ENCODE measurements around the gene ACCSL.

ACCSL gene

DNA sequence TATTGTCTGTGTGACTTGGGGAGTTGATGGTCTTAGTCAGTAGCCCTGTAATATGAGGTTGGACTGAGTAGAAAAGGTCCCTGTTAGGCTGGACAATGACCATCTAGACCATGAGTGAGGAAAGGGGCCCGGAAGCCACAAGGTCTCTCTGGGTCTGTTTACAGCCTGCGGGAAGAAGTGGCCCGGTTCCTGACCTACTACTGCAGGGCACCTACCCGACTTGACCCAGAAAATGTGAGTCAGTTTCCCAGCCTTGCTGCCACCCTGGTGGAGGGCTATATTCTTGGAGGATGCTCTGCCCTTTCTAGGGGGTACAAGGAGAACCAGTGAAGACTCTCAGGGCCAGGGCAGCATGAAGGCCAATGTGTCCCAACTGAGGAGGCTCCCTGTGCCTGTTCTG is 3.4 kb downstream of the ACCSL start:
- DNase-seq, result no peak
- no peak for TF ChIP-seq POLR2A (IDR thresholded peaks at IDR 0.05; ENCODE audit: low read length)
- TF ChIP-seq GATA1 (IDR thresholded peaks at IDR 0.05; ENCODE audit: low read depth, low read length), result no peak

DNA sequence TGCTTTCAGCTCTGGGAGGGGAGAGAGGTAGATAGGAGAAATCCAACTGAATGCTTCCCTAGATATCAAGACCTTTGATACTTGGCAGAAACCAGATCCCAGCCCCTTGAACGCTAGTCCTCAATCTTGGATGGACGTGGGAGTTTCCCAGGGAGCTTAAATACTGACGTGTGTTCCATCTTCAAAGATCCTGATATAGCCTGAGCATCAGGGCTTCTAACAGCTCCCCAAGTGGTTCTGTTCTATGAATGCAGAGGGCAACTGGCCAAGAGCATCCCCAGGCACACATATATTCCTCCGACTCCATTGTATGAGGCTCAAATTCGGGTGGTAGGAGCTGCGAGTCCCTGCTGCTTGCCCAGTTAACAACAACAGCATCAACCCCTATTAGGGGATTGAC is 9.6 kb downstream of the ACCSL start:
- no peak for TF ChIP-seq GATA1 (IDR thresholded peaks at IDR 0.05; ENCODE audit: low read depth, low read length)
- no peak for TF ChIP-seq POLR2A (IDR thresholded peaks at IDR 0.05; ENCODE audit: low read length)
- no peak for DNase-seq

DNA sequence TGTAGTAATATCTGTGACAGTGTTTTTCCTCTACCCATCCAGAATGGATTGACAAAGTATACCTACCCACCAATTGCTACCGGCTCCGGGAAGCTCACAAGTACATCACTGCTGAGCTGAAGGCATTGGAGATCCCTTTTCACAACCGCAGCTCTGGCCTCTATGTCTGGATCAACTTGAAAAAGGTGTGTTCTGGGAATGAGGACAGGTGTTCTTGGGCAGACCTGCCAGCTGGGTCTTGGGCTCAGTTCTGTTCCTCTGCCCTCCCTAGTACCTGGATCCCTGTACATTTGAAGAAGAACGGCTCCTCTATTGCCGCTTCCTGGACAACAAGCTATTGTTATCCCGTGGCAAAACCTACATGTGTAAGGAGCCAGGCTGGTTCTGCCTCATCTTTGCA is 10.5 kb downstream of the ACCSL start:
- no peak for DNase-seq
- no peak for TF ChIP-seq GATA1 (IDR thresholded peaks at IDR 0.05; ENCODE audit: low read depth, low read length)
- TF ChIP-seq POLR2A (IDR thresholded peaks at IDR 0.05; ENCODE audit: low read length), result no peak

DNA sequence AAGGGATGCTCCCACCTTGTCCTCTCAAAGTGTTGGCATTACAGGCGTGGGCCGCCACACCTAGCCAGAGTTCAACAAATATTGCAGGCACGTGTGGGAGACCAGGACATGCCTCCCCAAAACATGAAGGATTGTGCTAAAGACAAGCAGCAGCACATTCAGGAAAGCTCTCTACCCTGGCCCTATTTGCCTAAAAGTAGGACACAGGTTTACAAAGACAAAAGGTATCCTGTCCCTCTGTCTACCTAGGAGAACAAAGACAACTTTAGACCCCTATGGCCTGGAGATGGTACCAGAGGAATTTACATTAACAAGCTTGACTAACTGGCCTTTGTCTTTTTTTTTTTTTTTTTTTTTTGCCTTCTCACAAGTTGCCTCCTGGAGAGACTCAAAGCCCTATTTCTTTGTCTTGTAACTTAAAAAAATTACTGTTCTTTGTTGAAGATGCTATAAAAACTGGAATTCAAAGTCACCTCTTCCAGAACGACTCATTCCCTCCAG is 17.4 kb downstream of the ACCSL start:
- TF ChIP-seq POLR2A (IDR thresholded peaks at IDR 0.05; ENCODE audit: low read length), result no peak
- TF ChIP-seq GATA1 (IDR thresholded peaks at IDR 0.05; ENCODE audit: low read depth, low read length), result no peak
- no peak for DNase-seq

DNA sequence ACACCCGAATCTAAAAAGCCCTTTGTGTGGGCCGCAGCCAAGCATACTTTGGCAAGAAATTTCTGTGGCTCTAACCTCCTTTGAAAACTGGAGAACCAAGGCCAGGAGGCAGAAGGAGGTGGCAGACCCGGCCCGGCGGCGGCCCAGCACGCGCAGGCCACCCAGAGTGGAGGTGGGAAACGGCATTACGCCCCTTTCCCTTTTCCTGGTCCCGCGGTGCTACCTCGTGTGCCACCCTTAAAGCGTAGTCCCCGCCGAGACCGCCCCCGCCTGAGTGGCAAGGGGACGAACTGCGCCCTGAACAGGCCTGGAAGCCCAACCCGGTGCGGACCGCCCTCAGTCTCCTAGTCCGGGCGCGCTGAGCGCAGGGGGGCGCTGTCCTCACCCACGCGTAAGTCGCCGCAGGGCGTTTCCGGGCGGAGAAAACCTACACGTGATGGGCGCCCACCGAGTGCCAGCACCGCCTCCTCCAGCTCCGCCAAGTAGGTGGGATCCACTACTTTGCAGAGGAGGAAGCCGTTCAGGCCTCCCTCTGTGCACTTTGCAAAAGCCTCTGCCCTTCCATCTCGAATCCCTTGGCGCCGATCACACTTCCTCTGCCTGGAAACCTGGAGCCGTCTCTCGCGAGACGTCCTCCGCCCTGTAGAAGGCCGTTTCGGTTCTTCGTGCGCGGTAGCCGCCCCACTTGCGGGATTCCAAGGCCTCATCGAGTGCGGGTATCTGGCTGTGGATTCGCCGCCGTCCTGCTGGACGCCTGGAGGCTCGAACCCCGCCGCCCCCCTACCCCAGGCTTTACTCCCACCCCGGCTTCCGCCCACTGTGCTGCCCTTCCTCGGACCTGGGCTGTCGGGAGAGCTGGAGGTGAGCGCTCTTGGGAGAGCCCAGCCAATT is 18.3 kb downstream of the ACCSL start, which contains the start of gene ACCS:
Gene ACCS, plus strand, starts transcription at position 430 of the 891 bp plus-strand sequence. CDS start 1,358 bp downstream, outside the sequence.
- DNase-seq, result peak; percentile 93 to 95
- TF ChIP-seq POLR2A (IDR thresholded peaks at IDR 0.05; ENCODE audit: low read length) (peak; percentile 86), GATA1 (IDR thresholded peaks at IDR 0.05; ENCODE audit: low read depth, low read length) (no peak)

DNA sequence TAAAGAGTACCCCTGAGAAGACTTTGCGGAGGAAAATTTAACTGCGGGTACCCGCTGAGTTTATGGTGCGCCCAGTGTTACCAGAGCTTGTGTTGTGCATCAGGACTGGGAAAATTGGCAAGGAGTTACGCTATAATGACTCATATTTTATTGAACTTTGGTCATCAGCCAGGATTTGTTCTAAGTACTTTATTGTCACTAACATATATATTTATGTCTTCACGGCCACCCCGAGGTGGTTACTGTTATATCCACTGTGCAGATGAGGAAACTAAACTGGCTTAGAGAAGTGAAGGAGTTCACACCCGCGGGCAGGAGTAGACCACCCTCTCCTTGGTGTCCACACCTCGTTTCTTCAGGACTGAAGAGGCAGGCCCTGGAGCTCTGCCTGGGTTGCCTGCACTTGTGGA is 19.0 kb downstream of the ACCSL start:
- DNase-seq, result peak; percentile 49 to 51
- TF ChIP-seq POLR2A (IDR thresholded peaks at IDR 0.05; ENCODE audit: low read length) (no peak), GATA1 (IDR thresholded peaks at IDR 0.05; ENCODE audit: low read depth, low read length) (no peak)

DNA sequence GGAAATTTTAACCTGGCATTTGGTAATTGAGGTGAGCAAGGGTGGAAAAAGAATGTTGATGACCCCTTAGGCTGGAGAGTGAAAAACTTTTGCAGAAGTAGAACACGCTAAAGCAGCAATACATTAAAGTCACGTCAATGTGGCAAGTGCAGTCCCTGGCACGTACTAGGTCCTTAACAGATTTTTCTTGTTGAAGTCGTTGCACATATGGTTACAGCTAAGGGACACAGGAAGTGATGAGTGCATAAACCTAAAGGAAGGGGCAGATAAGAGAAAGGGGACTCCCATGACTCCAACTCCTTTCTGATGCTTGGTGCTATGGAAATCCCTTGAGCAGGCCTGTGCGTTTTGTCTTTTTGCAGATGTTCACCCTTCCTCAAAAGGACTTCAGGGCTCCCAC is 19.5 kb downstream of the ACCSL start:
- TF ChIP-seq POLR2A (IDR thresholded peaks at IDR 0.05; ENCODE audit: low read length) (no peak), GATA1 (IDR thresholded peaks at IDR 0.05; ENCODE audit: low read depth, low read length) (no peak)
- DNase-seq, result peak; percentile 18 to 20

DNA sequence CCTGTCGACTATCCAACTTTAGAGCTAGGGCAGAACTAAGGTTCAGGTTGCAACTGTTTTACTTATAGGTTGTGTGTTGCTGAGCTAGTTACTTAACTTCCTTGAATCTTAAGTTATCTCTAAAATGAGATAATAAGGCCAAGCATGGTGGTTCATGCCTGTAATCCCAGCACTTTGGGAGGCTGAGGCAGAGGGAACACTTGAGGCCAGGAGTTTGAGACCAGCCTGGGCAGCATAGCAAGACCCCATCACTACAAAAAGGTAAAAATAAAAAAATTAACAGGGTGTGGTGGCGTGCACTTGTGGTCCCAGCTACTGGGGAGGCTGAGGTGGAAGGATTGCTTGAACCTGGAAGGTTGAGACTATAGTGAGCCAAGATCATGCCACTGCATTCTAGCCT is 20.4 kb downstream of the ACCSL start:
- TF ChIP-seq POLR2A (IDR thresholded peaks at IDR 0.05; ENCODE audit: low read length), result no peak
- no peak for TF ChIP-seq GATA1 (IDR thresholded peaks at IDR 0.05; ENCODE audit: low read depth, low read length)
- DNase-seq, result no peak

DNA sequence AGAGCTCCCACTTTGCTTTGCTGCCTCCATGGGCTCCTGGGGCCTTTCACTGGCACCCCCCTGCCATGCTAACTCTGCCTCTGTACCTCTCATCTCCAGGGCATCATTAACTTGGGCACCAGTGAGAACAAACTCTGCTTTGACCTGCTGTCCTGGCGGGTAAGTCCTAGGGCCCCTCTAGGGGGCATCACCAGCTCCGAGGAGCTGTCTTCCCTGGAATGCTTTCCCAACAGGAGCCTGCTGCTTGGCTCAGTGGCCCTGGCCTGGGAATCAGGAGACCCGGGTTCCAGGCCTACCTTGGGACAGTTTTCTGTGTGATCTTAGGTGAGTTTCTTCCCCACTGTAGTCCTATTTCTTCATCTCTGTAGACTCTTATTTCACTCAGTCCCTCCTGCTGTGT is 23.4 kb downstream of the ACCSL start:
- TF ChIP-seq GATA1 (IDR thresholded peaks at IDR 0.05; ENCODE audit: low read depth, low read length) (no peak), POLR2A (IDR thresholded peaks at IDR 0.05; ENCODE audit: low read length) (no peak)
- DNase-seq, result no peak

DNA sequence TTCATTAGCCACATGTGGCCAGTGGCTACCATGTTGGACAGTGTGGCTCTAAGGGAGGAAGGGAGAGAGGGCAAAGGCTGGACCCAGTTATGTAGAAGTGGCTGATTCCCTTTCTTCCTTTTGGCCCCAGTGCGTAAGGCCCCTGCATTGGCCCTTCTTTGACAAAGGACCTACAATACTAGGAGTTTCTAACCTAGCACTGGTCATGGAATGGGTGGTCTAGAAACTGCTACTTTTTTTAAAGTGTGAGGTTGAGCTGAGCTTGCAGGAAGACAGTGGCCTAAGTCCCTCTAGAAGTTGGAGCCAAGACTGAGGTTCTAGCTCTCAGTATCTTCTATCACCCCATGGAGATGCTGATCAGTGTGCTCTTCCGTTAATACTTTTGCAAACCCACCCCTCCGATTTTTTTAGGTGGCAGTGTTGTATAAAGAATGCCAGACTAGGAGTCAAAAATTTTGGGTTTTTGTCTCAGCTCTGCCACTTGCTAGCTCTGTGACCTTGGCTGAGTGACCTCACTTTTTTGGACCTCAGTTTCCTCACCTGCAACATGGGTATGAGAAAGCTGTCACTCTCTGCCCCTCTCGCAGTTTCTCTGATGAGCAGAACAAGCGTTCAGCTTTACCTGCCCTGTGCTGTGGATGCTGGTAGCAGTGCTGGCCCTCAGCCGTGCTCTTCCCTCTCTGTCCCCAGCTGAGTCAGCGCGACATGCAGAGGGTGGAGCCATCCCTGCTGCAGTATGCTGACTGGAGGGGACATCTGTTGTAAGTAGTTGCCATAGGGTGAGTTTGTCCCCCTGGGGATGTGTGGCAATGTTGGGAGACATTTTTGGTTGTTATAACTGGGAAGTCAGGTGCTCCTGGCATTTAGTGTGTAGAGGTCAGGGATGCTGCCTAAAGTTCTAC is 25.2 kb downstream of the ACCSL start:
- peak; percentile 20 to 38 for DNase-seq
- TF ChIP-seq POLR2A (IDR thresholded peaks at IDR 0.05; ENCODE audit: low read length) (no peak), GATA1 (IDR thresholded peaks at IDR 0.05; ENCODE audit: low read depth, low read length) (no peak)

DNA sequence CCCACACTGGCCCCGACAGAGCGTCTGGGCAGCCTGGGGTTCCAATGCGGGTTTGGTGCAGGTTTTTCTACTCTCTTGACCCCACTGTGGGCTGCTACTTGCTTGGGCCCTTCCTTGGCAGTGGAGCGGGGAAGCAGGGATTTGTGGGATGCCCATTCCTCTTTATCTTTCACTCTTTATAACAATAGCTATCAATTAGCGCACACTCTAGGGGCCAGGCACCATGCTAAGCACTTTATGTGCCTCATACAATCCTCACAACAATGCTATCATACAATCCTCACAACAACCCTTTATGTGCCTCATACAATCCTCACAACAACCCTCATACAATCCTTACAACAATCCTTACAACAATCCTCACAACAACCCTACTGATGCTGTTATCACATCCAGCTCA is 31.0 kb downstream of the ACCSL start:
- TF ChIP-seq POLR2A (IDR thresholded peaks at IDR 0.05; ENCODE audit: low read length), result no peak
- no peak for TF ChIP-seq GATA1 (IDR thresholded peaks at IDR 0.05; ENCODE audit: low read depth, low read length)
- DNase-seq, result no peak

DNA sequence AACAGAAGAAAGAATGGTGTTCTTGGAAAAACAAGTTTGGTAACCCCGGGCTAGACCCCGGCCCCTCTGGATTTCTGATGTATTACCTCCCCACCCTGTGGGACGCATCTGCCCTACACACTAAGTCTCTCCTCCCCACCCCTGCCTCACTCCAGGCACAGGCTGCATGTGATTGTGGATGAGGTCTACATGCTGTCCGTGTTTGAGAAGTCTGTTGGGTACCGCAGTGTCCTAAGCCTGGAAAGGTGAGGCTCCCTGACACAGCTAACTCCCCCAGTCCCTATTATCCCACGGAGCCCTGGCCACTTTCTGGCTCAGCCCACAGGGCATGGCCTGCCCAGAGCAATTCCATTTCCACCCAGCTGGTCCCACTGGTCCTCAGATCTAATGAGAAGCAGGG is 31.6 kb downstream of the ACCSL start:
- no peak for TF ChIP-seq POLR2A (IDR thresholded peaks at IDR 0.05; ENCODE audit: low read length)
- no peak for DNase-seq

DNA sequence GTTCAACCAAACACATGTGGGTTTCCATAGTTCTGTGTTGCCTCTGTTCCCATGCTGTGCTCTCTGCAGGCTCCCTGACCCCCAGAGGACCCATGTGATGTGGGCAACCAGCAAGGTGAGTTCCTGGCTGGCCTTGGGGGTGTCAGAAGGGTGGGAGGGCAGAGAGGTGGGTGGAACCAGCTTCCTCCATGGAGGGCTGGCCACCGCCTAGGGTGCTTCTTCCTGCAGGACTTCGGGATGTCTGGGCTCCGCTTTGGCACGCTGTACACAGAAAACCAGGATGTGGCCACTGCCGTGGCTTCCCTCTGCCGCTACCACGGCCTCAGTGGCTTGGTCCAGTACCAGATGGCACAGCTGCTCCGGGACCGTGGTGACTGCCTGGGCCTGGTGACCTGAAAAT is 33.2 kb downstream of the ACCSL start:
- TF ChIP-seq POLR2A (IDR thresholded peaks at IDR 0.05; ENCODE audit: low read length) (no peak), GATA1 (IDR thresholded peaks at IDR 0.05; ENCODE audit: low read depth, low read length) (no peak)

DNA sequence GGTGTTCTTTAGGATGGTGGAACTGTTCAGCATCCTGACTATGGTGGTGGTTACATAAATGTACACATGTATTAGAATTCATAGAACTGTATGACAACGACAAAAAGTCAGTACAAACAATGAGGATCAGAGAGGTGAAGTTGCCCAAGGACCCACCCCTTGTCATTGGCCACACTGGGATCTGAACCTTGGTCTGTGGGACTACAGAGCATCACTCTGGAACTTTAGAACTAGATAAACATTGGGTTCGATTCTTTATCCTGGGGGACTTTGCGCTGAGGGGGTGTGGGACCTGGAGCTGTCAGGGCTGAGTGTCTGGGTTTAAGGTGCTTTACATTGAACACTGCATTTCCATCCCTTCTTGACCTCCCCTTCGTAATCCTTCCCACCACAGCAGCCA is 34.9 kb downstream of the ACCSL start:
- no peak for TF ChIP-seq GATA1 (IDR thresholded peaks at IDR 0.05; ENCODE audit: low read depth, low read length)
- TF ChIP-seq POLR2A (IDR thresholded peaks at IDR 0.05; ENCODE audit: low read length), result no peak
- no peak for DNase-seq

More for the DNA sequence above, 33.2 kb downstream of the ACCSL start:
- no peak for DNase-seq

Data from erythroblast (primary cell).